NCI-H2196 (cell line): Measurements from ENCODE around the gene C1orf210.

ENCODE experiments used
- DNase-seq: peaks from one replicate; lab custom pipeline; 2025; ENCODE audit not compliant: unreplicated experiment; lab: John Stamatoyannopoulos, UW

Gene C1orf210

GRCh38 chr1:43296207-43296606, 10.8 kb upstream of the C1orf210 start:
- no peak for DNase-seq

GRCh38 chr1:43294761-43295160, 9.4 kb upstream of the C1orf210 start:
- no peak for DNase-seq

- no peak for DNase-seq
These were observed 8.7 kb upstream of the C1orf210 start for GRCh38 chr1:43293896-43294760.

- no peak for DNase-seq
These were observed 7.8 kb upstream of the C1orf210 start for GRCh38 chr1:43293176-43293575.

GRCh38 chr1:43292679-43293078, 7.3 kb upstream of the C1orf210 start:
- no peak for DNase-seq

- no peak for DNase-seq
These were observed 6.8 kb upstream of the C1orf210 start for GRCh38 chr1:43292216-43292615.

GRCh38 chr1:43288785-43289706, 3.7 kb upstream of the C1orf210 start:
- no peak for DNase-seq

GRCh38 chr1:43288058-43288784, 2.8 kb upstream of the C1orf210 start:
- no peak for DNase-seq

- DNase-seq, result no peak
These were observed 1.2 kb upstream of the C1orf210 start for GRCh38 chr1:43286533-43286932.

- no peak for DNase-seq
These were observed 734 bp upstream of the C1orf210 start for GRCh38 chr1:43286115-43286514.

- no peak for DNase-seq
These were observed 753 bp downstream of the C1orf210 start for GRCh38 chr1:43284546-43285110.

GRCh38 chr1:43284065-43284464, 1.3 kb downstream of the C1orf210 start:
- DNase-seq, result no peak

- no peak for DNase-seq
These were observed 2.9 kb downstream of the C1orf210 start for GRCh38 chr1:43282220-43283195.

- no peak for DNase-seq
These were observed 4.7 kb downstream of the C1orf210 start for GRCh38 chr1:43280692-43281091.

GRCh38 chr1:43279666-43280065, 5.7 kb downstream of the C1orf210 start:
- DNase-seq, result no peak

- DNase-seq, result no peak
These were observed 6.2 kb downstream of the C1orf210 start for GRCh38 chr1:43279161-43279560.

GRCh38 chr1:43277116-43277876, 8.1 kb downstream of the C1orf210 start:
- DNase-seq, result no peak

GRCh38 chr1:43276673-43277072, 8.7 kb downstream of the C1orf210 start:
- no peak for DNase-seq
